Epidermal melanocyte (primary cell): Measurements from ENCODE around the gene ELMOD3.
"Not testable (repeated sequence)": the region's sequence is repeated elsewhere in the genome, so short reads cannot be mapped to it uniquely, and the experiment has no call there.

Source experiments
- DNase-seq: peaks from one replicate; pipeline ENCODE4 v3.0.0; 2011; ENCODE audit warnings: low spot score; ENCODE audit not compliant: insufficient read length

The ELMOD3 gene

GRCh38 chr2:85371045-85371444, 16.5 kb downstream of the ELMOD3 start:
- no peak for DNase-seq

DNA sequence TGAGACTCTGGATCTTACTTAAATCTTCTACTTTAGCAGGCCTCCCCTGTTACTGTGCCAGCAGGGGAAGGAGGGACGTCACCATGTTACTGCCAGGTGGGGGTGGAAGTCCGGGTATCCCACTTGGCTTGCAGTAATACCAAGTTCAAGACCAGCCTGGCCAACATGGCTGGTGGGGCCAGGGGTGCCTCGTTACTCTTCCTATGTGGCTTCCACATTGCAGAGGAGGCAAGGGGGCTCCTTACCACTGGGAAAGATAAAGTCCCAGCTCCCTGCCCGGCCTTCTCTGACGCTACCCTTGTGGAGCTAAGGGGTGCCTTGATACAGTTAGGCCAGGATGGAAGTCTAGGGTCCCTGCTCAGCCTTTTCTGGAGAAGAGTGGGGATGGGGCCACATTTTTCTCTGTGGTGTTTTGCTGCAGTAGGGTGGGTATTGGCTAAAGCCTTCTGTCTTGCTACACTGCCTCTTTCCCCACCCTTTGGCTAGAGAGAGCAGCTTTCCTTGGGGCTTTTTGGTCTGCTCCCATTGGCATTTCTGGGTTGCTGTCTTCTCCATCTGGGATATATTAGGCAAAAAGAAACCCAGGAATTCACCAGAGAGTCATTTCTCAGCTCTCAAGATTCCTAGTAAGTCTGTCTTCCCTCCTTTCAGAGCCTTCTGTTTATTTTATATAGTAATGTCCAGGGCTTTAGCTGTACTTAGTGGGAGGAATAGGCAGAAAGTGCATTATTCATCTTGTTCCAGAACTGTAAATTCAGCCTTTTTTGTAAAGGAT, 21.9 kb downstream of the ELMOD3 start:
- DNase-seq = no peak

DNA sequence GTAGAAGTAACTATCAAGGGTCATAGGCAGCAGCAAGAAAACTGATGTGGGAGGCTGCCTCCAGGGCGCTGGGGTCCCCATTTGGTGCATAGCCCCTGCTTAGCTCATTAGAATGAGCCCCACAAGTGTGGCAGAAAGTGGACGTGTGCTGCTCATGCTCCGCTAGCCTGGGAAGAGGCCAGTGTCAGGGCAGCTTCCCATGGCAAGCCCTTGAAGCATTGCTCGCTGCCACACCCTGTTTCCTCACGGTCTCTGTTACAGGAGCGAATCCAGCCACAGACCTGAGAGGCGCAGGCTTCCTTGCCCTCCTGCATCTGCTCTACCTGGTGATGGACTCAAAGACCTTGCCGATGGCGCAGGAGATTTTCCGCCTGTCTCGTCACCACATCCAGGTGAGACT, 22.5 kb downstream of the ELMOD3 start:
- no peak for DNase-seq

- no peak for DNase-seq
Measured at GRCh38 chr2:85378257-85378656, 23.7 kb downstream of the ELMOD3 start.

GRCh38 chr2:85380048-85380447, 25.5 kb downstream of the ELMOD3 start:
- no peak for DNase-seq

DNA sequence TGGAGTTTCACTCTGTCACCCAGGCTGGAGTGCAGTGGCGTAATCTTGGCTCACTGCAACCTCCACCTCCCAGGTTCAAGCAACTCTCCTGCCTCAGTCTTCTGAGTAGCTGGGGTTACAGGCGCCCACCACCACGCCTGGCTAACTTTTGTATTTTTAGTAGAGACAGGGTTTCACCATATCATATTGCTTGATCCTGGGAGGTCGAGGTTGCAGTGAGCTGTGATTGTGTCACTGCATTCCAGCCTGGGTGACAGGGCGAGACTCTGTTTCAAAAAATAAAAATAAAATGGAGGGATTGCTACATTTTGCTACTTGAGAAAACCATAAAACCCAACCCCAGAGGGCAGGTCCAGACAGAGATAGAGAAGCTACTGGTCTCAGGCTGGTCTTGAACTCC, 28.6 kb downstream of the ELMOD3 start:
- not testable (repeated sequence) for DNase-seq

GRCh38 chr2:85383850-85384249, 29.3 kb downstream of the ELMOD3 start:
- no peak for DNase-seq

DNA sequence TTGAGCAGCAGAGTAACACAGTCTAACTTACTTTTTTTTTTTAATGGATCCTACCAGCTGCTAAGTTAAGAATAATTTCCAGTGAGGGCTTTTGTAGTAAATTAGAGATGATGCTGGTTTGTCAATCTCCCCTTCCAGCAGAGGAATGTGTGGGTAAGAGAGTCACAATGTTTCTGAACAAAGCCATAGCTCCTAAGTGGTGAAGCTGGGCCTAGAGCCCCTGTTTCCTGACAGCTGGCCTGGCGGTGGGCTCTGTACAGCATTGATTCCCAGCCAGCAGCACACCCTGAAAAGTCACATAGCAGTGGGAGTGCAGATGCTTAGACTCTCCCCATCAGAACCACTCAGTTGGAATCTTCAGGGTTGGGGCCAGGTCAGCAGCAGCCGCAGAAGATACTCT, 31.2 kb downstream of the ELMOD3 start:
- DNase-seq = no peak

- no peak for DNase-seq
Measured at GRCh38 chr2:85387754-85388153, 33.2 kb downstream of the ELMOD3 start.

GRCh38 chr2:85388878-85389538, 34.4 kb downstream of the ELMOD3 start:
- no peak for DNase-seq

DNA sequence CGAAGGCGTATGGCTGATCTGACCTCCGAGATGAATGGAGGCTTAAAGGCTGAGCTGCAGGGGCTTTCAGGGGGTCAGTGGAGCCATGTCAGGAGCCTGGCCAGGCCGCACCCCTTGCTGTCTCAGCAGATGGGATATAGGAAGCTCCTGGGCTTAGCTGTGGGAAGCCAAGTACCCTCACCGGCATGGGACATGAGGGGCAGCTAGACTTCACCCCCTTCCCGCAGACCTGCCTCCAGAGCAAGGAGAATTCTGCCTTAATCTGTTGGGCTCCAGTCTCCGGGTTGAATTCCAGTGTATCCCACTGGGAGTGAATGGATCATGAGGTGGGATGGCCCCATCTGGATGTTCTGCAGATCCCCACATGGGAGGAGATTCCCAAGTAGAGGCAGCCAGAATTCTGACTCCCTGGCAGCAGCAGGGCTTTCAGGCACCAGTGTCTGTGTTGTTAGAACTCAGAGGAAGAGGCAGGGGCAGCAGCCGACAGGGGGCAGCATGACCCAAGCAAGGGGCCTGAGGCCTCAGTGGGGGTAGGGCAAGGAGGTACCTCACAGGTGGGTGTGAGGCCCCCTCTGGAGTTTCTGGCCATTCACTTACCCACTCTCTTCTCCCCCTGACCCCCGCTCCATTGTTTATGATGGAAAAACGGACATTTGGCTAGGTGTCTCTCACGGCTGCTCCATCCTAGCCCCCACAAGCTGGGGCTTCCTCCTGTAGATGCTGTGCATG, 36.5 kb downstream of the ELMOD3 start:
- no peak for DNase-seq

DNA sequence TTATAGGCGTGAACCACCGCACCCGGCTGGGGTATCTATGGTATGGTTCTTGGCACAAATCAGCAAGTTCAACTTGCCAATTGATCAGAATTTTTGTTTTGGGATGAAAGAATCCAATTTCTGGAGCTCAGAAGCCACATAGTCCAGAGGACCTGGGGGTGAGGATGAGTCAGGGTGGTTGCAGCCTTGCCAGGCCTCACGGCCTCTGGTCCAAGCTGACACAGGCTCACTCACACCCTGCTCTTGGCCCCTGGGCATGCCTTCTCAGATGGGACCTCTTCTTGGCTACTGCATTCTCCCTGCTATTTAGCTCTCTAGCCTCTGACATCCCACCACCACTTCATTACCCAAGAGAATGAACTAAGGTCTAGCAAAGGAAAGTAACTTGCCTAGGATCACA, 39.3 kb downstream of the ELMOD3 start:
- no peak for DNase-seq

- no peak for DNase-seq
Measured at GRCh38 chr2:85394261-85394681, 39.7 kb downstream of the ELMOD3 start.

DNA sequence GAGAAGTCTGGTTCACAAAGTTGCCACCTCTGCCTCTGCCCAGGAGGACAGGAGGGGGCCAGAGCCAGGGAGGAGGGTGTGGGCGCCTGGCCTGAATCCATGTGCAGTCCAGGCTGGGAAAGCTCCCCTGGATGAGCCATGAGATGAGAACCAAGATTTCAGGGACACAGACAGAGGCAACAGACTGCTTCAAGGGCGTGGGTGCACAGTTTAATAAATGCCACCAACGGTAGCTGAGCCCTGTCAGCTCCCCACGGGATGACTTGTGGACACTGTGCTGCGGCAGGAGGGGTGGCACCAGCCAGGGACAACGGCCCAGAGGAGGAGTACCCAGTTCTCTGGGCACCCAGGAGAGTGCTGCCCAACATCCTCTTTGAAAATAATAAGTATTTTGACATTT, 40.4 kb downstream of the ELMOD3 start:
- no peak for DNase-seq

GRCh38 chr2:85395912-85396475, 41.4 kb downstream of the ELMOD3 start:
- DNase-seq = no peak

DNA sequence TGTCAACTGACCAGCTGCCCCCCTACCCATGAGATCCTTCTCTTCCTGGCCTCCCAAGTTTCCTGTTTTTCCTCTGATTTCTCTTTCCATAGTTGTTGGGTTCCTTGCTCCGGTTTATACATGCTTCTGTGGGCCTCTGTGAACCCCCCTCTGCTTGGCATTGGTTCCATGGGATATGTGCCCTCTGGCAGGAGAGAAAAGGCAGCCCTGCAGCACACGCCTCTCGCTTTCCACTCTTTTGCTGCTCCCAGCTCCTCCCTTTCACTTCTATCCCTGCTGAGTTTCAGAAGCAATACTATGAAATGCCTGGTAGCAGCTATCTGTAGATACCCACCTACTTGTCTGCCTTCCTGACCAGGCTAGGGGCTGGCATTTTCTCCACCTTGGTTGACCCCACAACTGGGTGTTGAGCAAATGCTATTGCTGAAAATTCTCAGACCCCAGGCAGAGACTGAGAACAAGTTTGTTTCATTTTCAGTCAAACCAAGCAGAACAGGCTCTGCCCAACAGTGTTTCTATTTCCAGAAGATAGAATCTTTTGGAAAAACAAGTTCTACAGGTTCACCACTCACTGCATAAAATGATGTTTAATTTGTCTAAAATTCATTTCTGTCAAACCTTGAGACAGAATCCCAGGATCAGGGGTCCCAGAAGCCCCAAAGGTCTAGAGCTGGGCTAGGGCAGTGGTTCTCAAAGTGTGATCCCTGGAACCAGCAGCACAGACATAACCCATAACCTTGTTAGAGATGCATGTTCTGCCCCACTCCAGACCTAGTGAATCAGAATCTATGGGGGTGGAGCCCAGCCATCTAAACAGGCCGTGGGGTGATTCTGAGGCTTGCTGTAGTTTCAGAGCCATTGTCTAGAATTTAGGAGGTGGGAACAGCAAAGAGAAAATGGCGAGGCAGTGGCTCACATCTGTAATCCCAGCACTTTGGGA, 42.2 kb downstream of the ELMOD3 start:
- DNase-seq = no peak

DNA sequence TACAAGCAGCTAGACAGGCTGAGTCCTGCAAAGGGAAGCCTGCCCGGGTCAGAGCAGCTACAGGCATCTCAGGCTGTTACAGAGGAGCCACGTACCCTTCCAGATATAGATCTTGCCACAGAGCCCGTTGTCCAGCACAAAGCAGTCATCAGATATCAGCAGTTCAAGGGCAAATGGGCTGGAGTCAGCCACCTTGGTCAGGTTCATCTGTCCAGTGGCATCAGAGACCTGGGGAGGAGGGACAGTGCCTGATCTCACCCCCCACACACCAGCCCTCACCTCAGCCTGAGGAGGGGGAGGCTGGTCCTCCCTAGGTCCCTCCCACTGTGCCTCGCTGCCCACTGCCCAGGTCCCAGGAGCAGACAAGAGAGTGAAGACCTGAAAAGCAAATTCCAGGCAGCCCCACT, 43.4 kb downstream of the ELMOD3 start:
- no peak for DNase-seq

DNA sequence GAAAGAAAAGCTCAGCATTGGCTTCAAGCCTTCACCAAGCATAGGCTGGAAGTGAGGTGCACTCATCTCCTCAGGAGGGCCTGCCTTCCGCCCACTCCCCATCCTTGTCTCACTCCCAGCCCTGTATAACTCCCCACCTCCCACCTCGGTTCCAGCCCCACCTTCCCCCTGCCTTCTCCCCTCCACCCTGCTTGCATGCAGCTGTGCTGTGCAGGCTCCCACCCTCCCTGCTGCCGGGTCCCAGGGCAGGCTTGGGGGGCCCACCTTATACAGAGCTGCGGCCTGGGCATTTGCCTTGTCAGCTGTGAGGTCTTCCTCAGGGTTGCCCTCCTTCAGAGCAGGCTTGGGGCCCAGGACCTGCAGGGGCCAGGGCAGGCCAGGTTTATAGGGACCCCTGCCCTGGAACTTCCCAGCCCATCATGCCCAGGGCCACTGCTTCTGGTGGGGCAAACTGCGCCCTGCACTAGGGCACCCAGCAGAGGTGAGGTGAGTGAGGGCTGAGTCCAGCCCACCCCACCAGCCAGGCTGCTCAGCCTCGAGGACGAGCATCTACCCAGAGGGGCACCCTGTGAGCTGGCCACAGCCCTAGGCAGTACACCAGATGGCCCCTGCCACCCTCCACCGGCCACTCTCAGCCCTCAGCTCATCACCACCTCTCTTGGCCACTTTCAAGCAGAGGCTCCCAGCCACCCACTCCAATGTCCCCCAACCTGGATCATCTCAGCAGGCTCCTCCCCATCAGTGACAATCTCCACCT, 44.0 kb downstream of the ELMOD3 start:
- DNase-seq = no peak

DNA sequence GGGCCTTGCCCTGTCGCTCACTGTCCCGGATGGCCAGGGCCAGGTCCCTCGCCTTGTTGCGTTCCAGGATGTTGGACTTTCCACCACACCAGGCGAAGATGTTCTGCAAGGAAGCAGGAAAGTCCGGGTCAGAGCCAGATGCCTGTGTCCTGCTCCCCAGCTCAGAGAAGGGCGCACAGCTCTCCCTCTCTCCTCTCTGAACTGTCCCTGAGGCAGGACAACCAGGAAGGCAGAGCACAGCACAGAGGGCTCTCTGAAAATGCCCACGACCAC, 44.5 kb downstream of the ELMOD3 start:
- DNase-seq = no peak

GRCh38 chr2:85400023-85400422, 45.5 kb downstream of the ELMOD3 start:
- DNase-seq = no peak
